ENCODE data around the gene ATP2A3.
"Not testable (repeated sequence)": the region's sequence is repeated elsewhere in the genome, so short reads cannot be mapped to it uniquely, and the experiment has no call there.

Gene ATP2A3

GRCh38 chr17:3964203-3965117 is at the start of gene ATP2A3:
TSS of gene ATP2A3 (minus strand) at chr17:3964437. CDS start at chr17:3964291, 146 bp downstream.
- peak; percentile 71 for DNase-seq

DNA sequence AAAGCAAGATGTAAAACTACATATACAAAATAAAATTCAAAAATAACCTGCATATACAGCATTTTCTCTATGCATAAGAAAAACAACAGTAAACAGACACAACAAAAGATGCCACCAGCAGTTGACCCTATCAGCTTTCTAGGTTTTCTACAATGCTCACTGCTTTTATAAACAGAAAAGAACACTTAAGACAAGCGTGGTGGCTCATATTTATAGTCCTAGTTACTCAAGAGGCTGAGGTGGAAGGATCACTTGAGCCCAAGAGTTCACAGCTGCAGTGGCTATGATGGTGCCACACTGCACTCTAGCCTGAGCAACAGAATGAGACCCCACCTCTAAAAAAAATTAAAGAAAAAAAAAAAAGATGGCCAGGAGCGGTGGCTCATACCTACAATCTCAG is 46.5 kb upstream of the ATP2A3 start:
- no peak for DNase-seq

- no peak for DNase-seq
Measured at GRCh38 chr17:4009186-4009785, 45.0 kb upstream of the ATP2A3 start.

GRCh38 chr17:4008441-4009185 is 44.4 kb upstream of the ATP2A3 start:
- no peak for DNase-seq

DNA sequence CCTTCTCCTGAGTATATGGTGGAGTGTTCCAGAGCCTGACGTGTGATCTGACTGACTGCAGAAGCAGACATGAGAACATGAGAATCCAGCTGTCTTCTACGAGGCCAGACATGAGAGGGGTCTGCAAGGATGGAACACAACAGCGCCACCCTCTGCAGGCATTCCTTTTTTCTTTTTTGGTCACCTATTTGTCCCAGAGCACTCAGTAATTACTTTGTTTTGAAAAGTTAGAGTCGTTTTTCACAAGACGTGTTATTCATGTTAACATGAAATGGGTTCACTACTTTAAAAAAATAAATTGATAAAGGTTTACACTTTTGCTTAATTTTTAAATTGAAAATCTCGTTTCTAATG is 43.8 kb upstream of the ATP2A3 start:
- no peak for DNase-seq

- no peak for DNase-seq
Measured at GRCh38 chr17:4007346-4008081, 43.3 kb upstream of the ATP2A3 start.

DNA sequence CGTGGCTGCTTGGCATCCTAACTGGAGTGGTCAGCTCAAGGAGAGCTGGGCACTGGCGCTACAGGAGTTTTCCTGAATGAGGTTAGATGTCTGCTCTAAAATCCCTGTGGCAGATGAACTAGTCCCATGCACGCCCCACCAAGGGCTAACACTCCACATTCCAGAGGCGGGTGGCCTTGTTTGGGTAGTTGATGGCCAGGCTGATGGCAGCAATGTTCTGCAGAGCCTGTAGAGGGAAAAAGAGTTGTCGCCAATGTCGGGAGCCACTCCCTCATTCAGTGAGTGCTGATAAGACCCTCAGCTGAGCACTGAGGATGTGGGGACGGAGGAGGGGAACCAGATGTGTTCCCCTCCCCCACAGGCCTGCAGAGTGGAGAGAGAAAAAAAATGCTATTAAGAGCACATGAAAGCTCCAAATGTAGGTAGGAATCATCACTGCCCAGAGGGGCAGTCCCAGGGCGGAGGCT is 42.5 kb upstream of the ATP2A3 start:
- DNase-seq, result no peak

- no peak for DNase-seq
Measured at GRCh38 chr17:4006165-4006589, 41.9 kb upstream of the ATP2A3 start.

GRCh38 chr17:4005296-4006164 is 41.3 kb upstream of the ATP2A3 start:
- no peak for DNase-seq

GRCh38 chr17:4004517-4005295 is 40.5 kb upstream of the ATP2A3 start:
- DNase-seq, result no peak

DNA sequence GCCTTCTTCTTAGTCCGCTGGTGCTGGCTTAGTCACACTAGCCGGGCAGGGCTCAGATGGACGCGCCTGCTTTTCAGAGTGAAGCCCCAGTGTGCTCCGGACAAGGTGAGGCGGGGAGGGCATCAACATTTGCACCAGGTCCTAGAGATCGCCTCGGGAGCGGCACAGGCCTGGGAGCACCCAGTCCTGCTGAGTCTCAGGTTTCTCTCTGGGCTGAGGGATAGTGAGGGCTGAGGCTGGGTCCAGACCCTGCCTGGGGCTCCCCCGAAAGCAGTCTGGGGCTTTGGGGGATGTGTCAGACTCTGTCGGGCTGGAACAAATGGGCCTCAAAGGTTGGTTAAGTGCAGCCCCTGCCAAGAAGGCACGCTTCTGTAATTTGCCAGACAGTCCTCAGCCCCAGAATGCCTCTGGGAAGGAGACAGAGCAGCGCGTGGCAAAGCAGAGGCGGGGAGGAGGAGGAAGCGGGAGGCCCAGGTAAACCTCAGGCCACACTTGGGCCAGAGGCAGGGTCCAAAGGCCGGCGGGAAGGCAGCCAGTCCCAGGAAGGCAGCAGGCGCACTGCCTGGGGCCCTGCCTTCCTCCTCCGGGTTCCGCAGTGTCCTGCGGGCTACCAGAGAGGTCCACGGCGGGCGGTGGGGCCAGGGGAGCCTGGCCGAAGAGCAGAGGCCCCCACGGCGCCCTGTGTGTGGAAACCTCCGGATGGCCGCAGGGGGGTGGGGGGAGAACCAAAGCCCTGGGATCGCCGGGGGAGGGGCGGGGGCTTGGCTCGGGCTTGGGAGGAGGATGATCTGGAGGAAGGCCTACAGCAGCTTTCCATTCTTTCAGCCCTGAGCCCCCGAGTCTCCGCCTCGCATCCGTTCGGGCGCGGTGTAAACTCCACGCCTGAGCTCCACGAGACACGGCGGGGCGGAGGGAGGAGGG is 39.5 kb upstream of the ATP2A3 start:
- no peak for DNase-seq

DNA sequence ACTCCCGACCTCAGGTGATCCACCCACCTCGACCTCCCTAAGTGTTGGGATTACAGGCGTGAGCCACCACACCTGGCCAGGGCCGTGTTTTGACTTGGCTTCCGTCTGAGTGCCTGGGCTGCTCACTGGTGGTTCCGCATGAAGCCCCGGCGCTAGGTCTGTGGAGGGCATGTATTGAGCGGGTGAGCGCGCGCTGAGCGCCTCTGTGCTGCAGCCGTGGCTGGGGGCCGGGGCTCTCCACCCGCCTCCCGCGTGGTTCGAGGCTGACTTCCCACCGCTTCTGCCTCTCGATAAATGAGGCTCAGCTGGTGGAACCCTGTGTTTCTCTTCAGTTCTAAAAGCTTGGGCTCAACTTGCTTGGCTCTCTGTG is 38.9 kb upstream of the ATP2A3 start:
- no peak for DNase-seq

- no peak for DNase-seq
Measured at GRCh38 chr17:4001048-4001590, 36.9 kb upstream of the ATP2A3 start.

GRCh38 chr17:3998436-3998835 is 34.2 kb upstream of the ATP2A3 start:
- no peak for DNase-seq

DNA sequence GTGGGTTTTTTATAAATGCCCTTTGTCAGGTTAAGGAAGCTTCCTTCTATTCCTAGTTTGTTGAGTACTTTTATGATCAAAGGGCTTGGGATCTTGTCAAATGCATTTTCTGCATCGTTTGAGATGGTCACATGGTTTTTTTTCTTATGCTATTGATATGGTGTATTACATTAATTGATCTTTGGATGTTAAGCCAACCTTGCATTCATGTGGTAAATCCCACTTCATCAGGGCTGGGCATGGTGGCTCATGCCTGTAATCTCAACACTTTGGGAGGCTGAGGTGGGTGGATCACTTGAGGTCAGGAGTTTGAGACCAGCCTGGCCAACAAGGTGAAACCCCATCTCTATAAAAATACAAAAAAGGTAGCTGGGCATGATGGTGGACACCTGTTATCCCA is 30.8 kb upstream of the ATP2A3 start:
- no peak for DNase-seq

DNA sequence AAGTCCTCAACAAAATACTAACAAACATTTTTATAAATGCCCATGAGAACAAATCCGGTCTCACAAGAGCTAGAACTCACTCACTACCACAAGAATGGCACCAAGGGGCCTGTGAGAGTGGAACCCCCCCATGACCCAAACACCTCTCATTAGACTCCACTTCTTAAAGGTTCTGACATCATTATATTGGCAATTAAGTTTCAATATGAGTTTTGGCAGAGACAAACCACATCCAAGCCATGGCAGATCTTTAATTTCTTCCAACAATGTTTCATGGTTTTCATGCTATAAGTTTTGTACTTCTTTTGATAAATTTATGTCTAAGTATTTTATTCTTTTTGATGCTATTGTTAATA is 30.0 kb upstream of the ATP2A3 start:
- DNase-seq, result no peak

DNA sequence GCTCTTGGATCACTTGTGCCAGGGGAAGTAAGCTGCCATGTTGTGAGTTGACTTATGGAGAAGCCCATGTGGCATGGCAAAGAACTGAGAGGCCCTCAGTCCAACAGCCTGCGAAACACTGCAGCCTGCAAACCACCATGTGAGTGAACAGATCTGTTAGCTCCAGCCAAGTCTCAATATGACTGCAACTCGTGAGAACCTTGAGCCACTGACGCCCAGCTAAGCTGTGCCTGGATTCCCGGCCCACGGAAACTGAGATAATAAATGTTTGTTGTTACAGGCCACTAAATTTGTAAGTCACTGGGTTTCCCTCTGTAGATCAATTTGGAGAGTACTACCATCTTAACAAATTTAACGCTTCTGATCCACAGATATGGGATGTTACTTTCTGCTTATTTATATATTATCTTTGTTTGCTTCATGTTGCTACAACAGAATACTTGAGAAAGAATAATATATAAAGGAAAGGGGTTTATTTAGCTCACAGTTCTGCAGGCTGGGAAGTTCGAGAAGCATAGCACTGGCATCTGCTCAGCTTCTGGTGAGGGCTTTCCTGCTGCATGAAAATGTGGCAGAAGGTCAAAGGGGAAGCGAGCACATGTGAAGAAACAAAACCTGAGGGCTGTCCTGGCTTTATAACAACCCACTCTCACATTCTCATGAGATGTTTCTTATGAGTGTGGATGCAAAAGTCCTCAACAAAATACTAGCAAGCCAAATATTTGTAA is 29.4 kb upstream of the ATP2A3 start:
- DNase-seq, result no peak

GRCh38 chr17:3992370-3992769 is 28.1 kb upstream of the ATP2A3 start:
- DNase-seq, result no peak

DNA sequence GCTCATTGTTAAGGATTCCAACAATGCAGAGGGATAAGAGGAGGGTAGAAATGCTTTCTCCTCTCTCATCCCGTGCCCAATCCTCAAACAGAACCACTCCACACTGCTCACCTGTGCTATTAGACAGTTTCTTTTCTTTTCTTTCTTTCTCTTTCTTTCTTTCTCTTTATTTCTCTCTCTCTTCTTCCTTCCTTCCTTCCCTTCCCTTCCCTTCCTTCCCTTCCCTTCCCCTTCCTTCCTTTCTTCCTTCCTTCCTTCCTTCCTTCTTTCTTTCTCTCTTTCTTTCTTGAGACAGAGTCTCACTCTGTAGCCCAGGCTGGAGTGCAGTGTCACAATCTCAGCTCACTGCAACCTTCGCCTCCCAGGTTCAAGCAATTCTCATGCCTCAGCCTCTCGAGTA is 27.5 kb upstream of the ATP2A3 start:
- DNase-seq, result not testable (repeated sequence)

Data from NCI-H146 (cell line).